ENCODE measurements around the gene CCDC158. TPM values are rescaled to one million over a fixed set of nuclear protein-coding genes. Genes with fewer than 3 reads are reported as not detected.
"Not testable (repeated sequence)": the region's sequence is repeated elsewhere in the genome, so short reads cannot be mapped to it uniquely, and the experiment has no call there.

Gene CCDC158
- 0.12 TPM for polyA plus RNA-seq (2013, experiment 1 of 2; ENCODE audit: insufficient read length)
- polyA plus RNA-seq (2013, experiment 2 of 2; ENCODE audit: insufficient read length) = 0.11 TPM

DNA sequence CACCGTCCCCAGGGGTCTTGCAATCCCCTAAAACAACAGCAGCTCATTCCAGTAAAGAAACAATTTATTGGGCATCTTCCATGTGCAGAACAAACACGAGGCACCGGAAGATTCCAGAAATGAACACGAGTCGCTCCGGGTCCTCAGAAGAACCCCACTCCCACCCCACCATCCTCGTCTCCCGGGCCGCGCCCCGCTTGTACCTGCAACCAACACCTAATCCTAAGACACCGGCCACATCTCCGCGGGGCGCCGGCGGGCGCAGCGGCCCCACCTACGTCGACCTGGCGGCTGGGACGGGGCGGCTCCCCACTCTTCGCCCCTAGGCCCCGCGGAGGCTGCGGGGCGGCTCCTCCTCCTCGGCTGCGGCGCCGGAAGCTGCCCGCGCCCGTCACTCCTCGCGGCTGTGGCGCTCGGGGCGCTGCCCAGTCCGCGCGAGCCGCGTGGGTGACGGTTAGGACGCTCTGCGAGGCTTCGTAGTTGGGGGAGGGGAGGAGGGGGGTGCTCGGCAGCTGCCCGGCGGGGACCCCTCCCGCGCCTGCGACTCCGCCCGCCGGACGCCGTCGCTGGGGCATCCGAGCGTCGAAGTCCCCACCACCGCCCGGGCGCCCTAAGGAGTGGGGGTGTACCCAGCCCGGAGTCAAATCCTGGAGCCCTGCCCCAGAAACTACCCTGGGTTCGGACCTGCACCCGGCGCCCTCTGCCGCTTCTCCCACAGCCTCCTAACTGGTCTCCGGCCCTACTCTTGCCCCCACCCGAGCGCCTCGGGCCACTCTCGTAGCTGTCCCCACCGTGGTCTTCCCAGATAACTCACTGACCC is at the start of gene CCDC158:
Gene CCDC158, minus strand, starts transcription at position 380 of the 820 bp plus-strand sequence. CDS start 17,934 bp downstream, outside the sequence.
- DNase-seq = peak; percentile 30

- no peak for DNase-seq
Observed at GRCh38 chr4:76470532-76470931, 49.6 kb upstream of the CCDC158 start.

GRCh38 chr4:76470064-76470463 is 49.1 kb upstream of the CCDC158 start:
- no peak for DNase-seq

DNA sequence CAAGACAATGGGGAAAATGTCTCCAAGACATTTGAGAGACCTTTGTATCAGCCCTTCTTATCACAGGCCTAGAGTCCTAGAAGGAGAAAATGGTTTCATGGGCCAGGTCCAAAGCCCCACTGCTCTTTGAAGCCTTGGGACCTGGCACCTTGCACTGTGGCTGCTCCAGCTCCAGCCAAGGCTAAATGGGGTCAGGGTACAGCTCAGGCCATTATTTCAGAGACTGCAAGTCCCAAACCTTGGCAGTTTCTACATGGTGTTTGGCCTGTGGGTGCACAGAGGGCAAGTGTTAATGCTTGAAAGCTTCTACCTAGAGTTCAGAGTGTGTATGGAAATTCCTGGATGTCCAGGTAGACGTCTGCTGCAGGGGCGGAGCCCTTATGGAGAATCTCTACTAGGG is 42.6 kb upstream of the CCDC158 start:
- DNase-seq = no peak

GRCh38 chr4:76459291-76459723 is 38.4 kb upstream of the CCDC158 start:
- DNase-seq = peak; percentile 92

- peak; percentile 58 for DNase-seq
Observed at GRCh38 chr4:76458825-76459224, 37.9 kb upstream of the CCDC158 start.

DNA sequence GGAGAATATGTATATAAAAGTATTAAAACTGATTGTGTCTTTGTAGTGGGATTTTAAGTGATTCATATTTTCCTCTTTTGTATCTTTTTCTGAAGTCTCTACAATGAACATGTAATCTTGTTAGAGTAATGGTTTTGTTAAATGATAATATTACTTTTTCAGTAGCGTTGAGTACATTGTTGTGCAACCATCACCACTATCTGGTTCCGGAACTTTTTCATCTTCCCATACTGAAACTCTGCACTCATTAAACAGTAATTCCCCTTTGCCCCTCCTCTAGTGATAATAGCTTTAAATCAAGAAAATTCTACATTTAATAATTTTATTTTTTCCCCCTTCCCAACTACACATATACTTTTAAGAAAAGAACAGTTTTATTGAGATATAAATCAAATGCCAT is 37.4 kb upstream of the CCDC158 start:
- no peak for DNase-seq

DNA sequence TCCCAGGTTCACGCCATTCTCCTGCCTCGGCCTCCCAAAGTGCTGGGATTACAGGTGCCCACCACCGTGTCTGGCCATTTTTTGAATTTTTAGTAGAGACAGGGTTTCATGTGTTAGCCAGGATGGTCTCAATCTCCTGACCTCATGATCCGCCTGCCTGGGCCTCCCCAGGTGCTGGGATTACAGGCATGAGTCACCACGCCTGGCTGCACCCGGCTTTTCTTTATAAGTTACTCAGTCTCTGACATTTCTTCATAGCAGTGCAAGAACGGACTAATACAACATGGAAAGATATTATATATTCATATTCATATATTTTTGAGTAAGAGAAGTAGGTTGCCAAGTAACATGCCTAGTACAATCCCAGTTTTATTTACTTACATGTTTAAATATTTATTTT is 36.9 kb upstream of the CCDC158 start:
- peak; percentile 18 for DNase-seq

DNA sequence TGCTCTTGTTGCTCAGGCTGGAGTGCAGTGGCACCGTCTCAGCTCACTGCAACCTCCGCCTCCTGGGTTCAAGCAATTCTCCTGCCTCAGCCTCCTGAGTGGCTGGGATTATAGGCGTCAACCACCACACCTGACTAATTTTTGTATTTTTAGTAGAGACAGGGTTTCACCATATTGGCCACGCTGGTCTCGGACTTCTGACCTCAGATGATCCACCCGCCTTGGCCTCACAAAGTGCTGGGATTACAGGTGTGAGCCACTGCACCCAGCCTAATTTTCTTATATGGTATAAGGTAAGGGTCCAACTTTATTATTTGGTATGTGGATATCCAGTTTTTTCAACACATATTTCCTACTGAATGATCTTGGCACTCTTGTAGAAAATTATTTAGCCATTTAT is 33.1 kb upstream of the CCDC158 start:
- DNase-seq = not testable (repeated sequence)

DNA sequence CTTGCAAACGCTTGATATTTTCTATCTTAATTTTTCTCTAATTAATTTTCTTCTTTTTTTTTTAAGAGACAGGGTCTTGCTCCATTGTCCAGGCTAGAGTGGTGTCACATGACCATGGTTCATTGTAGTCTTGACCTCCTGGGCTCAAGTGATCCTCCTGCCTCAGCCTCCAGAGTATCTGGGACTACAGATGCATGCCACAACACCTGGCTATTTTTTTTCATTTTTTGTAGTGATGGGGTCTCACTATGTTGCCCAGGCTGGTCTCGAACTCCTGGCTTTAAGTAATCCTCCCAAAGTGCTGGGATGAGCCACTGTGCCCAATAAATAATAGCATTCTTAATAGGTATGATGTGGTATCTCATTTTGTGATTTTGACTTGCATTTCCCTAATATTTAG is 32.3 kb upstream of the CCDC158 start:
- no peak for DNase-seq

DNA sequence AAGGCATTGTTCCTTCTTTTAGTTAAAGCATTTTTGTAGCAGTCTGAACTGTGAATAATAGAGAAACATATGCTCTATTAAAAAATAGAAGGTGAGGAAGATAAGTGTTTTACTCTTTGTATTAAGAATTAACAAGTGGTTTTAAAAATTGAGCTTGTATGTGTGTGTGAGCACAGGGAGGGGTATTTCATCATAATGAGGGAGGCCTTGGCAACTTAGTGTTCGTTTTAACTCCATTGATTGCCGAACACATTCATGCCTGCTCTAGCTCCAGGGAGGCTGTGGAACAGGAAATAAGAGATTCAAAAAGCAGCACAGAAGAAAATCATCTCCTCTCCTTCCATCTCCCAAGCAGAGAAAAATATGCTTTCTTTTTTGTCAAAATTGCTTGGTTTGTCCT is 28.9 kb upstream of the CCDC158 start:
- DNase-seq = no peak

GRCh38 chr4:76449362-76449767 is 28.4 kb upstream of the CCDC158 start:
- peak; percentile 50 for DNase-seq

- no peak for DNase-seq
Observed at GRCh38 chr4:76448211-76448610, 27.3 kb upstream of the CCDC158 start.

DNA sequence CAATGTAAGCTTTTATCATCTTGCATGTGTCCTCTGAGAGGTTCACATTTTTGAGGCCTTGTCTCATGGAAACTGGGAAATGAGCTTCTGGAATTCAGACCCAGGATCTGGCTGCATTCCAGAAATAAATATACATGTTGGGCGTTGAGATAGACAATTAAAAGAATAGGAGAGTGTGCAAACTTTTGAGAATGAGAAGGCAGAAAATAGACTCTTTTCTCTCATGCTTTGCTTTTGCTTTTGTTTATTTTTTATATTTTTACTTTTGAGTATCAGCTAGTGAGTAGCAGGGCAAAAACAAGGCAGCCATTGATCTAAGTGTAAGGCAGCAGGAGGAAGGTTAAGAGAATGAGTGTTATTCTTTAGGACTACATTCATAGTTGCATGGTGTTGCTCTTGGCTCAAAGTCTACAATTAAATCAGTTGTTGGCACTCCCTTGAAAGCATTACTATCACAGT is 26.5 kb upstream of the CCDC158 start:
- peak; percentile 71 for DNase-seq

- DNase-seq = no peak
Observed at GRCh38 chr4:76445911-76446310, 25.0 kb upstream of the CCDC158 start.

DNA sequence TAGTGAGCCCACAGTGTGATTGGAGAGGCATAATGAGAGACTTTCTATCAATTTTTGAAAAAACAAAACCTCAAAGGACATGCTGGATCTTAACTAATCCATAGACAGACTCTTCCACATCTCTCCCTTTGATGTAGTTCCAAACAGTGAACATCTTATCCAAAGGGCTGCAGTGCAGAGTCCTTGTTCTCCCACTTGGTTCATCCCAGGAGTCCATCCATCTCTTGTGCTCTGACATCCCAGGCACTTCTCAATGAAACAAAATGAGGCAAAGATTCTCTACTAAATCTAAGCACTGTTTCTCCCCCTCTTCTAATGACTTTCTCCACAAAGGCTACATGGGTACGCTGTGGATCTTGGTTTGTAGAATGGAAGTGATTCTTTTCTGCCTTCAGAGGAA is 22.4 kb upstream of the CCDC158 start:
- no peak for DNase-seq

- no peak for DNase-seq
Observed at GRCh38 chr4:76442807-76443206, 21.9 kb upstream of the CCDC158 start.

DNA sequence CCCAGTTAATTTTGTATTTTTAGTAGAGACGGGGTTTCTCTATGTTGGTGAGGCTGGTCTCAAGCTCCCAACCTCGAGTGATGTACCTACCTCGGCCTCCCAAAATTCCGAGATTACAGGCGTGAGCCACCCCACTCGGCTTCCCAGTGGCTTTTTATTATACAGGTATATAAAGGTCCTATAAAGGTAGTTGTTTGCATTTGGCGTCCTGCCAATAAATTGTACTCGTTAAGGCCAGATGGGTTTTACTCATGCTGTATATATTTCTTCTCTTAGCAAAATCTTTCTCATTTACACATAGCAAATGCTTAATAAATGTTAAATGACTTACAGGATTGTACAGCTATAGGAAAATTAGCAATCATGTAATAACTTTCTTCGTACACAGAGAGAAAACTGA is 20.9 kb upstream of the CCDC158 start:
- no peak for DNase-seq

- DNase-seq = no peak
Observed at GRCh38 chr4:76439491-76439890, 18.6 kb upstream of the CCDC158 start.

DNA sequence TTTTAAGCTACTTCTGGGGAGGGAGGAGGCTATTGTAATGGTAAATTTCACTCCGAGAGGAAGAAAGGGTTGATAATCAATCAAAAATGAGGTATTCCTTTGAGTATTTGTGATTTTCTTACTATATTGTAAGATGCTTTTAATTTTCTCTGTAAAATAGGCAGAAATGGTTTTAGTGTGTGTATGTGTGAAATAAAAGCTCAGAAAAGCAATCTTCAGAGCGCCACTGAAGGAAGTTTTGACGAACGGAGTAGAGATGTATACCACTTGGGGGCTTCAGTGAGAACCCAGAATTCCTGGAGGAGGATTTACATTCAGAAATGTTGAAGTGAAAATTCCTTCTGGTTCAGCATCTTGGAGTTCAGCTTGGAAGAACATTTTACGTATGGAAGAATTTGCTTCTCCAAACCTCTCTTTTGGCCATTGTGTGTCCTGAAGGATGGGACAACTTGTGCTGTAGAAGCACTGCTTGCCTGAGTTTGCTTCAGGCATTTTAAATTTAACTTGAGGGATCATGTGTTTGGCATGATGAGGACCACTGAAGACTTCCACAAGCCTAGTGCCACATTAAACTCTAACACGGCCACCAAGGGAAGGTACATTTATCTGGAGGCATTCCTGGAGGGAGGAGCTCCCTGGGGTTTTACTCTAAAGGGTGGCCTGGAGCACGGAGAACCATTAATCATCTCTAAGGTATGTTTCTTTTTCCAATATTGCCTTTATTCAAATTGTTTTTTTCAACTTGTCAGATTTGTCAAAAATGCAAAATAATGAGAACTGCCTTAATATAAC is 14.8 kb upstream of the CCDC158 start:
- DNase-seq = peak; percentile 23

DNA sequence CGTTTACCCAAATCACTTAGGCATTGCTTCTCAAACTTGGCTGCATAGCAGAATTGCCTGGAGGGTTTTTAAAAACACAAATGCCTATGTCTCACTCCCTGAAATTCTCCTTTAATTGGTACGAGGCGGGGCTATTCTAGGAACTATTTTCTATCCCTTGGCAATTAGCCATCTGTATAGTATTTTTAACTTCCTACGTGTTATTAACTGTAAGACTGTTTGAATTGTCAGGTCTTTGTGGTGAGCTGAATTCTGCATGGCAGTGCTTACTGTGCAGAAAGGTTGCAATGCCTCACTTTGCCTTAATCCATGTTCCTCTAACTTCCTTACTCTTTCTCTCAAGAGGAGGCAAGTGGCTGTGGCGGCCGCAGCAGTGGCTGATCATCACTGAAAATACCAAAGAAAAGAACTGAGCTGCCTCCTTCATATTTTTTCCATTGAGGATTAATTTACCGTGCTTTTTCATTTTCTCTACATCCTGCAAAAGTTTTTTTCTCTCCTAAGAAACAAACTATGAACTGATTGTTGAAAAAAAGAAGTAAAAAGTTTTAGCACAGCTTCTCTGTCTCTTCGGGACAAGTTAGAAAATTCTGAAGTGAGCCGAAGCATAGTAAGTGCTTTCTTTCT is 14.1 kb upstream of the CCDC158 start, which contains the start of gene SHROOM3:
Gene SHROOM3, plus strand, starts transcription at position 329 of the 627 bp plus-strand sequence. CDS start 824 bp downstream, outside the sequence.
- peak; percentile 21 for DNase-seq

DNA sequence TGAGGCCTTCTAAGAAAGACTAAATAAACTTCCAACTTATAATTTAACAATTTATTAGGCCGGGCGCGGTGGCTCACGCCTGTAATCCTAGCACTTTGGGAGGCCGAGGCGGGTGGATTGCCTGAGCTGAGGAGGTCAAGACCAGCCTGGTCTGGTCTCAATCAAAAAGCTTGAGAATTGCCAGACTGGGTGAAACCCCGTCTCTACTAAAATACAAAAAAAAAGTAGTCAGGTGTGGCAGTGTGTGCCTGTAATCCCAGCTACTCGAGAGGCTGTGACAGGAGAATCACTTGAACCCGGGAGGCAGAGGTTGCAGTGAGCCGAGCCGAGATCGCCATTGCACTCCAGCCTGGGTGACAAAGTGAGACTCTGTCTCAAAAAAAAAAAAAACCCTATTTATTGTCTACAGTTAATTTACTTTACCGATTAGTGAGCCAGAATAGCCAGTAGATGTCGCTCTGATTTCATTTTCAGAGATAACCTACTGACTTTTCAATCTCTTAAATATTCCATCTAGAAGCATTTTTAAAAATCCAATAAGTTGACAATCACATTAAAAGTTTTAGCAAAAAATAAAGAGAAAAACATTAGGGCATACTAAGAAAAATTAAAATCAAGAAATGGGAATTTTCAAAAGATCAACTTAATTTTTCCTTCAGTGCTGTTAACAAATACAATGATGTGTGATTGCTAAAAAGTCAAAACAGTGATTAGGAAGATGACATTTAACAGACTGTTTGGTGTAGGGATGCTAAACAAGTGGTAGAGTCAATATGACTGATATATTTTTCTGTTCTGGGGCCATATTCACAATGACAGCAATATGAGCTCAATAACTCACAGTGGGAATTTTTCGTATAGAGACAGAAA is 9.8 kb upstream of the CCDC158 start:
- peak; percentile 59 for DNase-seq
